Measurements from ENCODE around the gene LRTM1. TPM values are rescaled to one million over a fixed set of nuclear protein-coding genes. Genes with fewer than 3 reads are reported as not detected.

The LRTM1 gene
- total and polyA plus RNA-seq, 2 donors (not counting 3 experiments of a cell fraction or from before 2014, with no cell fraction given) = not detected

GRCh38 chr3:54932606-54933005 lies 4.7 kb upstream of the LRTM1 start:
- Histone ChIP-seq H3K4me3 (replicated peaks in 1 of 3; ENCODE audit: insufficient read depth in 1 of 3, low read depth in 1 of 3, low read length in 3 of 3) (no peak overlapping the region), H3K4me2 (ENCODE audit: insufficient read depth, low read length) (no peak overlapping the region), H2AFZ (ENCODE audit: low read depth, low read length) (no peak overlapping the region), H3K9ac (replicated peaks; ENCODE audit: extremely low read depth, insufficient read depth, low read length) (no peak overlapping the region), H3K79me2 (ENCODE audit: control insufficient read depth, insufficient read depth, low read length) (no peaks in the 10 kb centered on the region), H3K9me3 (replicated peaks; ENCODE audit: control insufficient read depth, insufficient read depth, low read length) (peaks cover 1% of the 10 kb centered on the region), H3K4me1 (ENCODE audit: control insufficient read depth, extremely low read depth, insufficient read depth, low read length) (no peaks in the 10 kb centered on the region), H3K27me3 (ENCODE audit: control insufficient read depth in 2 of 2, insufficient read depth in 2 of 2, low read length in 2 of 2) (no peaks in the 10 kb centered on the region), H4K20me1 (replicated peaks; ENCODE audit: control insufficient read depth, extremely low read depth, insufficient read depth, low read length) (no peaks in the 10 kb centered on the region), H3K27ac (ENCODE audit: insufficient read depth, low read depth, low read length) (no peak overlapping the region), H3K9me1 (replicated peaks; ENCODE audit: control insufficient read depth, extremely low read depth, insufficient read depth, low read length) (no peaks in the 10 kb centered on the region), H3K36me3 (ENCODE audit: control insufficient read depth in 2 of 2, extremely low read depth in 1 of 2, insufficient read depth in 2 of 2, low read length in 2 of 2) (no peaks in the 10 kb centered on the region)
- BruUV-seq (replicated peaks) = no TSS peak
- FAIRE-seq (no peak), DNase-seq (ENCODE audit: low read depth, low spot score) (no peak)
- CTCF ChIA-PET = no interaction called here
- POLR2A ChIA-PET = no interaction called here
- intact Hi-C loops (cut with micrococcal nuclease) = no loop called here
- dilution Hi-C loops (cut with MboI; ENCODE audit: extremely low pct_ligation_motif_present, low sequenced_read_pairs) = no loop called here
- TF ChIP-seq JUN (IDR thresholded peaks at IDR 0.05; ENCODE audit: borderline replicate concordance, insufficient read depth, insufficient read length, low read depth) (no peak), FOS (IDR thresholded peaks at IDR 0.05; ENCODE audit: borderline replicate concordance, insufficient read depth, low read length) (no peak), POLR2A (IDR thresholded peaks at IDR 0.05; ENCODE audit: low read depth, low read length) (no peak), EZH2 (IDR thresholded peaks at IDR 0.05; ENCODE audit: borderline replicate concordance, low read depth, low read length, severe bottlenecking) (no peak), MAX (IDR thresholded peaks at IDR 0.05; ENCODE audit: insufficient read depth, insufficient read length) (no peak), GATA2 (IDR thresholded peaks at IDR 0.05; ENCODE audit: insufficient read depth, insufficient read length, low read depth, low read length) (no peak), CTCF (IDR thresholded peaks at IDR 0.05; ENCODE audit: extremely low read depth in 1 of 2, insufficient read depth in 1 of 2, low read depth in 1 of 2, low read length in 2 of 2) (no peak), MYC (IDR thresholded peaks at IDR 0.05; ENCODE audit: low read depth, low read length) (no peak), POLR2AphosphoS5 (IDR thresholded peaks at IDR 0.05; ENCODE audit: insufficient read depth, low read depth, low read length) (no peak)
